HFF-Myc (cell line): ENCODE data around the gene CHMP4B.

Experiments used
- DNase-seq: peaks from one replicate; pipeline ENCODE4 v3.0.0-alpha.2; 2011; ENCODE audit warnings: low read depth; ENCODE audit errors: extremely low read depth
- H3K4me3 ChIP-seq: replicated peaks from 2 replicates; pipeline ENCODE4 v1.5.1; 2011; ENCODE audit warnings: low read depth, mild to moderate bottlenecking, control low read depth, low read length
- CTCF ChIP-seq: IDR thresholded peaks from 2 replicates; pipeline ENCODE4 v1.5.1; 2012; ENCODE audit warnings: mild to moderate bottlenecking, low read depth, low read length, control low read depth; ENCODE audit errors: missing control alignments

Gene CHMP4B

GRCh38 chr20:33810885-33811775 lies at the start of gene CHMP4B:
TSS of gene CHMP4B (plus strand) at chr20:33811348. CDS start at chr20:33811469, 121 bp downstream.
- H3K4me3 ChIP-seq = peak within 1 kb of the TSS; percentile 80
- DNase-seq = peak; percentile 91
- TF ChIP-seq CTCF = no peak

- no peak for TF ChIP-seq CTCF
- no peak overlapping the region for H3K4me3 ChIP-seq
- DNase-seq = no peak
Measured at GRCh38 chr20:33761698-33762250, 49.4 kb upstream of the CHMP4B start.

GRCh38 chr20:33765099-33765498 lies 46.0 kb upstream of the CHMP4B start:
- no peak overlapping the region for H3K4me3 ChIP-seq
- TF ChIP-seq CTCF = no peak
- no peak for DNase-seq

- DNase-seq = no peak
- no peak for TF ChIP-seq CTCF
- H3K4me3 ChIP-seq = no peak overlapping the region
Measured at GRCh38 chr20:33765592-33765991, 45.6 kb upstream of the CHMP4B start.

GRCh38 chr20:33766686-33767085 lies 44.5 kb upstream of the CHMP4B start:
- no peak overlapping the region for H3K4me3 ChIP-seq
- no peak for TF ChIP-seq CTCF
- DNase-seq = no peak

- no peak for TF ChIP-seq CTCF
- no peak for DNase-seq
- no peak overlapping the region for H3K4me3 ChIP-seq
Measured at GRCh38 chr20:33767777-33768138, 43.4 kb upstream of the CHMP4B start.
